ENCODE measurements around the gene FBXO28.

DNA sequence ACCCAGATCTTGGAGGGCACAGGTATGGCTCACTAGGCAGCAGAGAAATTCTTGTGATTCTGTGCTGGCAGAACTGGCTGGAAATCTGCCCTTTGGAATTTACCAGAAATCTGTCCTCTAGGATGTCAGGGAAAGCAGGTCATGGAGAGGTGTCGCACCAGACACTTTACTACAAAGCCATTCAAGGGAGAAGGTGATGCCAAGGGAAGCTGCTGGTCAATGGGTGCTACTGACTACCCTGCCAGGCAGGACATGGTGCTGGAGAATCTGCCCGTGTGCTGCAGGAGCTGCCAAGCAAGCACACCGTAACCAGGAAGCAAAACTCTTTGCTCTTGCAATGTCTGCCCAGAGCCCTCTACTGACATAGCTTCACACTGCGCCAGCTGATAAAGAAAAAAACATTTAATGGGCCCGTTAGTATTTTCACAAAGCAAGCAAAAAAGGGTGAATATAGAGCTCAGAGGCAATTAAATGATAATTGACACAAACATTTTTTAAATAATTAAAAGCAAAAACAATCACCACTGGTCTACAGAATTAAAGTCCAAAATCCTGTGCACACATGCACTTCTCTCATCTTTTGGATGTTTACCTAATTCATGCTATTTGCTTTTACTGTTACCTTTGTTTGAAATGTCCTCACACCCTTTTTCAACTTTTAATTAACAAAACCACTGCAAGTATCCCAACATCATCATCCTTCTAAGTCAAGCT, 7.2 kb upstream of the FBXO28 start:
- TF ChIP-seq POLR2A (IDR thresholded peaks at IDR 0.05) = no peak
- TF ChIP-seq, protein P1, sequence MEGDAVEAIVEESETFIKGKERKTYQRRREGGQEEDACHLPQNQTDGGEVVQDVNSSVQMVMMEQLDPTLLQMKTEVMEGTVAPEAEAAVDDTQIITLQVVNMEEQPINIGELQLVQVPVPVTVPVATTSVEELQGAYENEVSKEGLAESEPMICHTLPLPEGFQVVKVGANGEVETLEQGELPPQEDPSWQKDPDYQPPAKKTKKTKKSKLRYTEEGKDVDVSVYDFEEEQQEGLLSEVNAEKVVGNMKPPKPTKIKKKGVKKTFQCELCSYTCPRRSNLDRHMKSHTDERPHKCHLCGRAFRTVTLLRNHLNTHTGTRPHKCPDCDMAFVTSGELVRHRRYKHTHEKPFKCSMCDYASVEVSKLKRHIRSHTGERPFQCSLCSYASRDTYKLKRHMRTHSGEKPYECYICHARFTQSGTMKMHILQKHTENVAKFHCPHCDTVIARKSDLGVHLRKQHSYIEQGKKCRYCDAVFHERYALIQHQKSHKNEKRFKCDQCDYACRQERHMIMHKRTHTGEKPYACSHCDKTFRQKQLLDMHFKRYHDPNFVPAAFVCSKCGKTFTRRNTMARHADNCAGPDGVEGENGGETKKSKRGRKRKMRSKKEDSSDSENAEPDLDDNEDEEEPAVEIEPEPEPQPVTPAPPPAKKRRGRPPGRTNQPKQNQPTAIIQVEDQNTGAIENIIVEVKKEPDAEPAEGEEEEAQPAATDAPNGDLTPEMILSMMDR (IDR thresholded peaks at IDR 0.05) = no peak
